Neutrophil (primary cell): ENCODE data around the gene HIKESHI.
"Not testable (repeated sequence)": the region's sequence is repeated elsewhere in the genome, so short reads cannot be mapped to it uniquely, and the experiment has no call there.

Source experiments
- H3K27ac ChIP-seq: fragments of 200-600 bp; sonication (generic); 2 replicates; pipeline ENCODE4 v1.5.1; 2016; ENCODE audit warnings: mild to moderate bottlenecking, moderate library complexity
- H3K27me3 ChIP-seq: fragments of 200-600 bp; sonication (generic); 2 replicates; pipeline ENCODE4 v1.6.0; 2016; ENCODE audit warnings: mild to moderate bottlenecking
- H3K36me3 ChIP-seq: fragments of 200-600 bp; sonication (generic); 2 replicates; pipeline ENCODE4 v1.5.1; 2017
- H3K4me1 ChIP-seq, 2 experiments: fragments of 200-600 bp in 1 of 2; sonication (generic) in 1 of 2; 1 replicate in 1 of 2; 2 replicates in 1 of 2; pipeline versions ENCODE4 v1.5.1 to v1.6.1; 2013 to 2016; ENCODE audit warnings: low read depth in 1 of 2, low read length in 1 of 2, mild to moderate bottlenecking in 1 of 2, moderate library complexity in 1 of 2; ENCODE audit not compliant: control insufficient read depth in 1 of 2, insufficient read depth in 1 of 2
- H3K4me3 ChIP-seq, 2 experiments: fragments of 200-600 bp in 1 of 2; sonication (generic) in 1 of 2; 1 replicate in 1 of 2; 2 replicates in 1 of 2; pipeline ENCODE4 v1.5.1; 2013 to 2016; ENCODE audit warnings: low read depth in 1 of 2, low read length in 1 of 2, mild to moderate bottlenecking in 1 of 2, moderate library complexity in 1 of 2
- H3K9me3 ChIP-seq: fragments of 200-600 bp; sonication (generic); 2 replicates; pipeline ENCODE4 v1.5.1; 2016
- TF ChIP-seq, protein P1 (sequence below): fragments of 200-600 bp; sonication (generic); IDR thresholded peaks from 2 replicates; pipeline ENCODE4 v1.5.1; 2016; ENCODE audit warnings: antibody characterized with exemption

Gene HIKESHI

DNA sequence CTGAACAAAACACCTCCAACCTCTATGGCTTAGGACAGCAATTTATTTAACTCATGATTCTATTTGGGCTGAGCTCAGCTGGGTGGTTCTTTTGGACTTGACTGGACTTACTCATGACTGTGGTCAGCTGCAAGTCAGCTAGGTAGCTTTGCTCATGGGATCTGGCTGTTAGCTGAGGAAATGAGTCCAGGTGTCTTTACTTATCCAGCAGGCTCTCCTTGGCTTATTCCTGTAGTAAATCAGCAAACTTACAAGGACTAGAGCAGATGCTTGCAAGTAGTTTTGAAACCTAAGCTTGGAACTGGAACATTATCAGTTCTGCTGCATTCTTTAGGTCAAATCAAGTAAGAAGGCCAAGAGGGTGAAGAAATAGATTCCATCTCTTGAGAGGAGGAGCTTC, 8.0 kb upstream of the HIKESHI start:
- no peak overlapping the region for H3K4me3 ChIP-seq
- H3K36me3 ChIP-seq = no peaks in the 10 kb centered on the region
- H3K9me3 ChIP-seq = no peaks in the 10 kb centered on the region
- no peaks in the 10 kb centered on the region for H3K27me3 ChIP-seq
- TF ChIP-seq, protein P1, sequence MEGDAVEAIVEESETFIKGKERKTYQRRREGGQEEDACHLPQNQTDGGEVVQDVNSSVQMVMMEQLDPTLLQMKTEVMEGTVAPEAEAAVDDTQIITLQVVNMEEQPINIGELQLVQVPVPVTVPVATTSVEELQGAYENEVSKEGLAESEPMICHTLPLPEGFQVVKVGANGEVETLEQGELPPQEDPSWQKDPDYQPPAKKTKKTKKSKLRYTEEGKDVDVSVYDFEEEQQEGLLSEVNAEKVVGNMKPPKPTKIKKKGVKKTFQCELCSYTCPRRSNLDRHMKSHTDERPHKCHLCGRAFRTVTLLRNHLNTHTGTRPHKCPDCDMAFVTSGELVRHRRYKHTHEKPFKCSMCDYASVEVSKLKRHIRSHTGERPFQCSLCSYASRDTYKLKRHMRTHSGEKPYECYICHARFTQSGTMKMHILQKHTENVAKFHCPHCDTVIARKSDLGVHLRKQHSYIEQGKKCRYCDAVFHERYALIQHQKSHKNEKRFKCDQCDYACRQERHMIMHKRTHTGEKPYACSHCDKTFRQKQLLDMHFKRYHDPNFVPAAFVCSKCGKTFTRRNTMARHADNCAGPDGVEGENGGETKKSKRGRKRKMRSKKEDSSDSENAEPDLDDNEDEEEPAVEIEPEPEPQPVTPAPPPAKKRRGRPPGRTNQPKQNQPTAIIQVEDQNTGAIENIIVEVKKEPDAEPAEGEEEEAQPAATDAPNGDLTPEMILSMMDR = no peak
- no peak overlapping the region for H3K27ac ChIP-seq
- H3K4me1 ChIP-seq = no peaks in the 10 kb centered on the region

DNA sequence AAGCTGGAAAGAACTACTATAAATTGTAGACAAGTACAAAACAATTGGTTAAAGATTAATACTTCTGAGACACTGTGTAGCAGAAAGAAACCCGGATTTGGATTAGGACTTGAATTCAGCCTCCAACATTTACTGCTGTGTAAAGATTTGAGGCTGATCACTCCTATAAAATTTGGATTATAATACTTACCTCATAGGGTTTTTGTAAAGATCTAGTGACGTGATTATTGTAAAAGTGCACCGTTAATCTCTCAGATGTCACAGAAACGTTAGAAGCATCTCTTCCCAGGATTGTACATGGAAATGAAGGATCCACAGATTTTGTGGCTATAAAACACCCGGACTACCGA, 323 bp upstream of the HIKESHI start:
- Histone ChIP-seq H3K27me3 (peaks cover 11% of the 10 kb centered on the region), H3K4me3 (peak overlapping the region; percentile 76 to 89), H3K9me3 (no peaks in the 10 kb centered on the region), H3K27ac (peak overlapping the region; percentile 77), H3K36me3 (no peaks in the 10 kb centered on the region), H3K4me1 (peaks cover 7 to 12% of the 10 kb centered on the region in 2 experiments)
- TF ChIP-seq, protein P1 = no peak

DNA sequence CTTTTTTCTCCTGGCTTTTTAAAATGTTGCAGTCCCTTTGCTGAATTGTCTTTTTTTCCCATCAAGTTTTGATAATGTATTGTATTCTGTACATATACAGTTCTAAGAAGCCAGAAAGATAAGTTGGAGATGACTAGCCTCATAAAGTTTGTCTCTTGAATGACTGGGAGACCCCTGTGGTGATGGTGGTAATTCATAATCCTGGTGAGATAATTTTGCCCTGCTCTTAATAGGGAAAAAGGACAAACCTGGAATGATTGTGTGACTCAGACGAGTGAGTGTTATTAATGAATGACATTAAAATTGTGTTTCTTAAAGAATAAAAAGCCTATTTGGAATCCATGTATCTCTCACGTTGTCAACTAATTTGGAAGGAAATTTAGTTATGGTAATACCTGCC, 1.2 kb downstream of the HIKESHI start:
- Histone ChIP-seq H3K9me3 (no peaks in the 10 kb centered on the region), H3K4me1 (peaks cover 7 to 12% of the 10 kb centered on the region in 2 experiments), H3K4me3 (peak overlapping the region in 1 of 2 experiments; percentile 89), H3K27me3 (peaks cover 11% of the 10 kb centered on the region), H3K36me3 (no peaks in the 10 kb centered on the region), H3K27ac (no peak overlapping the region)
- TF ChIP-seq, protein P1 = no peak

DNA sequence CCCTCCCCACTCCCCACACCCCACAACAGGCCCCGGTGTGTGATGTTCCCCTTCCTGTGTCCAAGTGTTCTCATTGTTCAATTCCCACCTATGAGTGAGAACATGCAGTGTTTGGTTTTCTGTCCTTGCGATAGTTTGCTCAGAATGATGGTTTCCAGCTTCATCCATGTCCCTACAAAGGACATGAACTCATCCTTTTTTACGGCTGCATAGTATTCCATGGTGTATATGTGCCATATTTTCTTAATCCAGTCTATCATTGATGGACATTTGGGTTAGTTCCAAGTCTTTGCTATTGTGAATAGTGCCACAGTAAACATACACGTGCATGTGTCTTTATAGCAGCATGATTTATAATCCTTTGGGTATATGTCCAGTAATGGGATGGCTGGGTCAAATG, 6.7 kb downstream of the HIKESHI start:
- H3K9me3 ChIP-seq, H3K4me1 ChIP-seq, H3K27ac ChIP-seq, H3K36me3 ChIP-seq, H3K27me3 ChIP-seq, H3K4me3 ChIP-seq: not testable (repeated sequence)

DNA sequence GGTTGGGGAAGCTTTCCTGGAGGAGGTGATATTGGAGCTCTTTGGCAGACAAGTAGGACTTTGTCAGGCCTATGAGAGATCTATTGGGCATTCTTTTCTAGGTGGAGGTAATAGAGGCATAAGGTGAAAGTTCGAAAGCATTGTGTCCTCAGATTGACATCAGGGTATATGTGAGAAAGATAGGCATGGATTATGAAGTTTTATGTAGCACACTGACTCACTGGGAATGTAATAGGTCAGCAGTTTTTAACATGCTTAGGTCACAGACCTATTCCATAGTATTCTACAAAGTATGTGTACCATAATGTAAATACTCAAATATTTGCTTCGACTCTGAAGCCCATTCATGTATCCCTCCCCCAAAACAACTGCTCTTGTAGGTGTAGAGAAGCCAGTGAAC, 11.8 kb downstream of the HIKESHI start:
- Histone ChIP-seq H3K9me3 (no peaks in the 10 kb centered on the region), H3K27ac (no peak overlapping the region), H3K27me3 (no peaks in the 10 kb centered on the region), H3K4me1 (no peaks in the 10 kb centered on the region), H3K36me3 (no peaks in the 10 kb centered on the region), H3K4me3 (no peak overlapping the region)
- TF ChIP-seq, protein P1 = no peak

DNA sequence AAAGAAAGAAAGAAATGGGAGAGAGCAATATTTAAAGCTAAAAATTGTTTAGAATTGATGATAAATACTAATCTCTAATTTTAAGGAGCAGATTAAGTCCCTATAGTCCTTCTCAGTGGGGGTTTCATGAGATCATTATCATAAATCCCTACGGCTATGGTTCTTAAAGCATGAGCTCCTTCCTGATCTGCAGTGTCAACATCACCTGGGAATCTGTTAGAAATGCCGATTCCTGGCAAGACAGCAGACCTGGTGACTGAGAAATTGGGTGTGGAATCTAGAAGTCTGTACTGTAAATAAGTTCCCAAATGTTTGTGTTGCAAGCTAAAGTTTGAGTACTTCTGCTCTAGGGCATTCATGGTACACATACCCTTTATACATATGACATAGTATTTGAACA, 12.6 kb downstream of the HIKESHI start:
- TF ChIP-seq, protein P1 = no peak
- Histone ChIP-seq H3K36me3 (peaks cover 4% of the 10 kb centered on the region), H3K27me3 (no peaks in the 10 kb centered on the region), H3K9me3 (no peaks in the 10 kb centered on the region), H3K4me1 (no peaks in the 10 kb centered on the region), H3K27ac (no peak overlapping the region), H3K4me3 (no peak overlapping the region)
